Kidney epithelial cell (primary cell): Measurements from ENCODE around the gene SPTA1. TPM values are rescaled to one million over a fixed set of nuclear protein-coding genes. Genes with fewer than 3 reads are reported as not detected.

Source experiments
- DNase-seq: peaks from one replicate; pipeline ENCODE4 v3.0.0-alpha.2; 2010; ENCODE audit warnings: low read depth
- H3K27me3 ChIP-seq: 2 replicates; pipeline ENCODE4 v1.6.0; 2011; ENCODE audit warnings: low read length; ENCODE audit not compliant: control insufficient read depth, insufficient read depth
- H3K36me3 ChIP-seq: 2 replicates; pipeline ENCODE4 v1.5.1; 2011; ENCODE audit warnings: low read length; ENCODE audit not compliant: control insufficient read depth, insufficient read depth
- H3K4me3 ChIP-seq: 2 replicates; pipeline ENCODE4 v1.5.1; 2011; ENCODE audit warnings: low read depth, mild to moderate bottlenecking, control low read depth, low read length
- total RNA-seq: library from RNA; depleted of rRNA; stranded (reverse); fragments of >200 nt; gene quantifications from 2 replicates; pipeline ENCODE4 v1.2.3, GENCODE V29; 2015
- TF ChIP-seq, protein P1 (sequence below): IDR thresholded peaks from 2 replicates; pipeline ENCODE4 v1.5.1; 2011; ENCODE audit warnings: mild to moderate bottlenecking, moderate library complexity, low read length, control low read depth, inconsistent platforms; ENCODE audit not compliant: insufficient read depth, poor library complexity, severe bottlenecking

The SPTA1 gene
- total RNA-seq, 1 donor from 2014 or later, result not detected

DNA sequence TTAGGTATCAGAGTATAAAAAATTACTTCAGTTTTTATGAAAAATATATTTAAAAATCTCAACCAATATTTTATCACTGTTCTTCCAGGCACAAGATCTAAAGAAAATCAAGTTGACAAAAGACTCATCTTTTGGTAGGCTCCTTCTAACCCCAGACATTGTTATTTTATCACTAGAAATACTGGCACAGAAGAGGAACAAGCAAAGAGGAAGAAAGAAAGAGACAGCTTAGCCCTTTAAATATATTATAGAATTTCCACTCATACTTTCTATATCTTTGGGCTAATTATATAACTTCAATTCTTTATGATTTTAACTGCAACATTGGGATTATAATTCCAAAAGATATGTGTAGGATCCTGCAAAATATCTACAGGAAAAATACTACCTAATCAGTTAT, 32.4 kb downstream of the SPTA1 start:
- TF ChIP-seq, protein P1, sequence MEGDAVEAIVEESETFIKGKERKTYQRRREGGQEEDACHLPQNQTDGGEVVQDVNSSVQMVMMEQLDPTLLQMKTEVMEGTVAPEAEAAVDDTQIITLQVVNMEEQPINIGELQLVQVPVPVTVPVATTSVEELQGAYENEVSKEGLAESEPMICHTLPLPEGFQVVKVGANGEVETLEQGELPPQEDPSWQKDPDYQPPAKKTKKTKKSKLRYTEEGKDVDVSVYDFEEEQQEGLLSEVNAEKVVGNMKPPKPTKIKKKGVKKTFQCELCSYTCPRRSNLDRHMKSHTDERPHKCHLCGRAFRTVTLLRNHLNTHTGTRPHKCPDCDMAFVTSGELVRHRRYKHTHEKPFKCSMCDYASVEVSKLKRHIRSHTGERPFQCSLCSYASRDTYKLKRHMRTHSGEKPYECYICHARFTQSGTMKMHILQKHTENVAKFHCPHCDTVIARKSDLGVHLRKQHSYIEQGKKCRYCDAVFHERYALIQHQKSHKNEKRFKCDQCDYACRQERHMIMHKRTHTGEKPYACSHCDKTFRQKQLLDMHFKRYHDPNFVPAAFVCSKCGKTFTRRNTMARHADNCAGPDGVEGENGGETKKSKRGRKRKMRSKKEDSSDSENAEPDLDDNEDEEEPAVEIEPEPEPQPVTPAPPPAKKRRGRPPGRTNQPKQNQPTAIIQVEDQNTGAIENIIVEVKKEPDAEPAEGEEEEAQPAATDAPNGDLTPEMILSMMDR, result no peak
- Histone ChIP-seq H3K36me3 (no peaks in the 10 kb centered on the region), H3K4me3 (no peak overlapping the region), H3K27me3 (no peaks in the 10 kb centered on the region)
- no peak for DNase-seq

DNA sequence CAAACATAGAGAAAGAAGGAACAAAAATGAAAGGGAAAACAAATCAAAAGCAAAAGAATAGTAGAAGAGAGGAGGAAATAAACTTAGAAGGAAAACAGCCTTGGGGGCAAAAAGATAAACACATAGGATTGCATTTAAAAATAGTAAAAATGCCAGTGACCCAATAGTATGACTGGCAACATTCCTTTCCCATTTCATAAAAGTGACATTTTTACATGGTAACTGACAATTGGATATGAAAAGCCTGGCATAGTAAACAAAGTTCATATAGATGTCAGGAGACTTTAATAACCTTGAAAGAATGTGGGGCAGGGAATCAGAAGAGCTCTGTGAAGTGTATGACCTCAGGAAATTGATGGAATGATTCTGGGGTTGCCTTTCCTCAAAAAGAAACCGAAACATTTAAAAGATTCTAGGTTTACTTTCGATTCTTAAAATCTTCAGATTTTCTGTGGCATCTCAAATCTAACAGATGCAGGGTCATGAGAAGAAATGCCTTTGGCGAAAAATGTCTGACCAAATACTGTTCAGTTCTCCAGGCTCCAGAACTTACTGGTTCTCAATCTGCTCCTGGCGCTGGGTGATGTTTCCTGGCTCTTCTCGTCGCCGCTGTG, 33.7 kb downstream of the SPTA1 start:
- no peaks in the 10 kb centered on the region for H3K36me3 ChIP-seq
- no peaks in the 10 kb centered on the region for H3K27me3 ChIP-seq
- no peak for DNase-seq
- no peak overlapping the region for H3K4me3 ChIP-seq
- TF ChIP-seq, protein P1, result no peak

DNA sequence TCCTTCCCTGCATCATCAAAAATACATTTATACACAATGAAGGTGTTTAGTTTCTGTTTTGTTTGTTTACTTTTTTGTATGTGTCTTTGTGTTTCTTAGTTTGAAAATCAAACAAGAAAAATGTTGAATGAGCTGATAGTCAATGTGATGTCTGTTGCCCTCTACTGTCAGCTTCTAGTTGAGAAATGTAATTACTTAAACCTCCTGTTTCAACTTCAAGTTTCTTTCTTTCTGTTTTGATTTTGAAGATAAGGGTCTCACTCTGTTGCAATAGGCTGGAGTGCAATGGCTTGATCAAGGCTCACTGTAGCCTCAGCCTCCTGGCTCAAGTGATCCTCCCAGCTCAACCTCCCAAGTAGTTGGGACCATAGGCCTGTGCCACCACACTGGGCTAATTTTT, 37.5 kb downstream of the SPTA1 start:
- H3K4me3 ChIP-seq, result no peak overlapping the region
- H3K27me3 ChIP-seq, result no peaks in the 10 kb centered on the region
- H3K36me3 ChIP-seq, result no peaks in the 10 kb centered on the region
- TF ChIP-seq, protein P1, result no peak
- DNase-seq, result no peak

DNA sequence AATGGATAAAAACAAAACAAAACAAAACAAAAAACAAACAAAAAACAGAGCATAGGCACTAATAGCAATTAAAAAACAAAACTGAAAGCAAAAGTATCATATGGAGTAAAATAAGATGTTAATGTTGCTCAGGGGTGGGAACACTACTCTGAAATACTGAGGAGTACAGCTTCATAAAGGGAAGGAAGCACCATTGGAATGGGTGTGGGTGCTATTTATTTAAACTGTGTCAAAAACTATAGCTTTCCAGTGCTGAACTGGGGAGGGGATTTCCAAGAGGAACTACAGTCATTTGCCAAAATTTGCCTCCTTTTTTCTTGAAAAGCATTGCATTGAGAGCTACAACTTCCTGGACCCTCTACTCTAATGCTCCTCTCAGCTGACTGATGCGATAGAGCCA, 40.0 kb downstream of the SPTA1 start:
- no peaks in the 10 kb centered on the region for H3K36me3 ChIP-seq
- no peaks in the 10 kb centered on the region for H3K27me3 ChIP-seq
- no peak overlapping the region for H3K4me3 ChIP-seq
- DNase-seq, result no peak
- TF ChIP-seq, protein P1, result no peak

DNA sequence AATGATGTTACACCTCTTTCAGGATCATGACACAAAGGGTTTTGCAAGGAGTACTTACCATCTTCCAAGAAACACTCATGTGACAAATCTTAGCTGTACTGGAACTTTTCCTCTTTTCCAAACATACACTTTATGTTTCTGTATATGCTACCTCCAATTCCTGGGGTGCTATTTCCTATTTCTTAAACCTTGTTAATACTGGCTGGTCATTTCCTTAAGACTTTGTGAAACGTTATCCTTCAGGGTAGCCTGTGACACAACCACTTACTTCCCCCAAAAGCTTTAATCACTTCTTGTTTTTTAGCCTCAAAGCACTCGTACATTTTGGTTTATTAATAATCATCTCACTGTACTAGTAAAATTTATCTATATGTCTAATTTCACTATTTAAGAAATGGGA, 42.1 kb downstream of the SPTA1 start:
- DNase-seq, result no peak
- TF ChIP-seq, protein P1, result no peak
- H3K4me3 ChIP-seq, result no peak overlapping the region
- H3K36me3 ChIP-seq, result no peaks in the 10 kb centered on the region
- H3K27me3 ChIP-seq, result no peaks in the 10 kb centered on the region

DNA sequence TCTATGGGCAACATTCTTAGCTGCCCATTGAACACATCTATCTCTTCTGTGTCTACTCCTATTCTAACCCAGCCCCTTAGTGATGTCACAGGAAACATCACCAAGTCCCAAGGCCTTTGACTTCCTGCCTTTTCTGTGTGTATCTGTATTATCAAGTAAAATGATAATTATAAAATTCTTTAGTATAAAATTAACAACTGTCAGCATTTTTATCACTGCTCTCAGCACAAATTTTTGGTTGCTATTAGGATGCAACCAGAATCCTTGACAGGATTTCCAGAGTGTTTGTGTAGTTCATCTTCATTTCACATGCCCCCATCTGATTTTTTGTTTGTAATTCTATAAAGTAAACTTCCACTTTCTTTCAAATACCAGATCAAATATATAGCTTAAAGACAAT, 47.6 kb downstream of the SPTA1 start:
- DNase-seq, result no peak
- TF ChIP-seq, protein P1, result no peak
- no peaks in the 10 kb centered on the region for H3K36me3 ChIP-seq
- H3K27me3 ChIP-seq, result no peaks in the 10 kb centered on the region
- no peak overlapping the region for H3K4me3 ChIP-seq
